ENCODE results near the gene EMX1. TPM values are rescaled to one million over a fixed set of nuclear protein-coding genes. Genes with fewer than 3 reads are reported as not detected.
A peak's percentile ranks its signal among the peaks of the same experiment; 100 is the strongest.

Gene EMX1
- total RNA-seq, 1 donor, result under 0.01 TPM

DNA sequence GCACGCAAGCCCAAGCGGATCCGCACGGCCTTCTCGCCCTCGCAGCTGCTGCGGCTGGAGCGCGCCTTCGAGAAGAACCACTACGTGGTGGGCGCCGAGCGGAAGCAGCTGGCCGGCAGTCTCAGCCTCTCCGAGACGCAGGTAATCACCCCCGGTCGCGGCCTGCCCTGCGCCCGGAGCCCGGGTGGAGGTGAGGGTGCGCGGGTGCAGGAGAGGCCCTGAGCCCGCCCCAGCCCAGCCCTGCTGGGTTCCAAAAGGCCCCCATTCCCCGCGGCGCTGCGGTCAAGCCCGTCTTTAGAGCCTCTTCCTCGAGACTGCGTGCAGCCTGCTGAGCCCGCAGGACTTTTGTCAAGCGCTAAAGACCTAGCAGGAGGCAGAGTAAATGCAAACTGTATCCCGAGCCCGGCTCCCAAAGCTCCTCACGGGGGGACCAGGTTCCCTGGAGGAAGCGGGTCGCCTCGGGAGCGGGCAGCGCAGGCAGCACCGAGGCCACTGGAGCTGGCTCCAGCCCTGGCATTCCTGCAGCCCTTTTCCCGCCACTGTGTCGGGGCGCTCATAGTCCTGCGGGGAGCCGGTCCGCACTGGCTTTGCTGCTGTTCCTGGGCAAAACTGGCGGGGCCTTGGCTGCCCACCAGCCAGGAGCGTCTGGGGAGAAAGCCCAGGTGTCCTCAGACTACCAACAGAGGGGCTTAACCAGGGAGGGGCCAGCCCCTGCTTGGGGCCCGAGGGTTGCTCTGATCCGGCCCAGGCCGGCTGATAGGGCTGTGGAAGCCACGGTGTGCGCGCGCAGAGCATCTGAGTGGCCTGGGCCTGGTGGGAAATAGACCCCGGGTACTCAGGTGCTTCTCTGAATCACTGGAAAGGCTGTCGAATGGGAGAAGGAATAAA is 7.3 kb downstream of the EMX1 start:
- DNase-seq (ENCODE audit: low read depth in 2 of 3, low spot score in 2 of 3), result peak in 1 of 3 donors; percentile 62

DNA sequence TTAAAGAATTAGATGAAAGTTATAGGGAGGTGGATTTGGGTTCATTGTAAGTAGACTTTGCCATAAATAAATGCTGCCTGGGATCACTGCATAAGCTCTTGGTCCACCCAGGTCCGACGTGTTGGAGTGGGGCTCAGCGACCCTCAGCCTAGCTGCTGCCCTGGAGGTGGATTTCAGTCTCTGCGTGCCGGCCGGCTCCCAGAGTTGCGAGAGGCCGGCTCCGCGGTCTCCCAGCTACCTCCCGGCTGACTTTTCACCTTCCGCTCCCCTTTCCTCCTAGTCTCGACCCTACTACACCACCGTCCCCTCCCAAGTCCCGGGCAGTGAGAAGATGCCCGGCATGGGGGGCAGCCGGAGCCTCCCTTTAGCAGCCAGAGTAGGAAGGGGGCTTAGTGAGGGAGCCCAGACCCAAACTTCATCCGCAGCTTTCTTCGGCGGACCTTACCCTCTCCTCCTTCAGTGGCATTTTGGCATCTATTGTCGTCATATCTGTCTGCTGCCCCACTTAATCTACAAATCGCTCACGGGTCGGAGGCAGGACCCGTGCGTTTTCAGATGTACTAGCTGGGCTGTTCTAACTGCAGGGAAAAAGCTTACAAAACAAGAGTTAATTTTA is 8.1 kb downstream of the EMX1 start:
- DNase-seq (ENCODE audit: low read depth in 2 of 3, low spot score in 2 of 3), result no peak

DNA sequence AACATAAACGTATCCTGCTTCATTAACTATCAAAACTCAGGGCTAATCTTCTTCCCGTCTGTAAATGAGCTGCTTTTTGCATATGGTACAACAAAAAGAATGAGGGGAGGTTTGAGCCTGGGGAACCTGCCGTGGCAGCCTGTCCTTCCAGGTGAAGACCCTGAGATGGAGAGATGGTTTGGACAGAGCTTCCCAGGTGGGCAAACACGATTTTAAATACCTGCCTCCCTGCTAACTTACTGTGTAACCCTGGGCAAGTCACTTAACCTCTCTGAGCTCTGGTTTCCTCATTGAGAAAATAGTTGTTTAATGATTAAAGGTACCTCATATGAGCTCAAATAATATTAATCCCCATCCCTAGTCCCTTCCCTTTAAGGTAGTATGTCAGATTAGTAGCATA is 9.0 kb downstream of the EMX1 start:
- no peak for DNase-seq (ENCODE audit: low read depth in 2 of 3, low spot score in 2 of 3)

DNA sequence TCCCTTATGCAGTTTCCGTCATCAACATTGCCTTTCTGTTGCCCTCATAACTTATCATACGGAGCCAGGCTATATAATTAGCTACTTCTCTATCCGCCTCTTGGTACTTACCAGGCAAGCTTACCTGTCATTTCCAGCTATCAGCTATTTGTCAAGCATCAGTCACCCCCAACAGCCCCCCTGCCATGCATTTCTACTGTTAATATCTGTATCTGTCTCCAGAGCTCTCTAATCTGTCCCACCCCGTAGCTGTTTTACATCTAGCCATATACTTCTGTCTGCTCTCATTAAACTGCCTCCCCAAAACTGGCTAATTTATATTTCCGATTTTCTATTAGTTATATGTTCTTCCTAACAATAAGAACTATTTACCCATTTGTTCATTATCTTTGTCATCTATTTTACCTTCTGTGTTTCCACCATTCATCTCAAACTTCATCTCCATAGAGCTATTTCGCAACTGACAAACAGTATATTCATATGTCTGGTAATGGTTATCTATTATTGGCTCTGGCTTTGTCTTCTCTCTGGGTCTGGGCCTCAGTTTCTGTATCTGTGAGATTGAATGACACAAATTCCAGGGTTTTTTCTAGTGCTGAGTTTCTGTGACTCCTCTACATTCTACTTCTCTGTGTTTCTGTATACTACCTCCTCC is 9.6 kb downstream of the EMX1 start:
- DNase-seq (ENCODE audit: low read depth in 2 of 3, low spot score in 2 of 3), result no peak

DNA sequence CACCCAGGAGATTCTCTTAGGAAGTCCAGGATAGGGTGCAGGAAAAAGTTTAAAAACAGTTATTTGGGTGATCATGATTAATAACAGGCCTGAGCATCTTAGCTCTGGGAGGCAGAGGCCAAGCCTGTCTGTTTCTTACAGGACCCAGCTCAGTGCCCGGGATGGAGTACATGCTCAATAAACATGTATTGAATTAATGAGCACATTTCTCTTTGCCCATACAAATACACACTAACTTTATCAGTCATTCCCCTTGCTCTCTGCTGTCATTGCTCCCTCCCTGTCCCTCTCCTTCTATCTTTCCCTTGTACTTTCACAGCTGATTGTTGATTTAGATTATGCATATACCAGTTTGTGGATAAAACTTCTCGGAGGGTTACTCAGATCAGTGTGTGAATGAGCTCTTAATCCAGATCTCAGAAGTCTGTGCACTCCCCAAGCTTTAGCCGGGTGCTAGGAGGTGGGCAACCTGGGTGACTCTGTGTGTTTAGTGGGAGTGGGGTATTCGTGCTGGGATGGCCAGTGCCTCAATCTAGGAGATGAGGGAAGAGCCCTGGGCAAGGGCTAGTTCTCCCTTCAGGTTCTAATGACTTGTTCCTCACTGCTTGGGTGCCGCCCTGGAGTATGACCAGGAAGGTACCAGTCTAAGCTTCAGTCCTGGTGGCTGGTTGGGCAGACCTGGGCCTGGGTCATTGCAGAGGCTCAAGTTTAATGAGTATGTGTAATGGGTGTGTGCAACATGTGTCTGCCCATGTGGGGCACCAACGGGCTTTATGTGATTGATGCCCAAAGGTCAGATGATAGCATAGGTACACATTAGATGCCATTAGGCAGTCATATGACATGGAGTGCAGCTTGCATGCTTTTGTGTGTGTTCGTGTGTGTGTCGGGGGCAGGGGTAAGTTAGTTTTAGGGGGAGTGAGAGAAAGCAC is 10.6 kb downstream of the EMX1 start:
- no peak for DNase-seq (ENCODE audit: low read depth in 2 of 3, low spot score in 2 of 3)

DNA sequence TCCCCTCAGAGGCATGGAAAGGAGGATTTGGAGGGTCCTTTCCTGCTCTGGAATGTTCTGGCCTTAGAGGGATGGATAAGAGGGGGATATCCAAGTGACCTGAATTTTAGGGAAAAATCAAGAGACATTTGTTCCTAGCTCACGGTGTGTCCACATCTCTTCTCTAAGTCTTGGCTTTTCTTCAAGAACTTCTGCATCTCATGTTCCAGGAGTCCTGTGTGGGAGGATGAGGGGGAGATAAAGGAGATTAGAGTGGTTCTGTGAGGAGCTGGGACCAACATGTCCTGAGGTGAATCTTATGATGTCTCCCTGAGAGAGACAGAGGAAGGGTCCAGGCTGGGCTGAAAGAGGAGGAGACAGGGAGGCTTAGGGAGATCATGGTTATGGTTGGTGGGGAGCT is 11.7 kb downstream of the EMX1 start:
- no peak for DNase-seq (ENCODE audit: low read depth in 2 of 3, low spot score in 2 of 3)

DNA sequence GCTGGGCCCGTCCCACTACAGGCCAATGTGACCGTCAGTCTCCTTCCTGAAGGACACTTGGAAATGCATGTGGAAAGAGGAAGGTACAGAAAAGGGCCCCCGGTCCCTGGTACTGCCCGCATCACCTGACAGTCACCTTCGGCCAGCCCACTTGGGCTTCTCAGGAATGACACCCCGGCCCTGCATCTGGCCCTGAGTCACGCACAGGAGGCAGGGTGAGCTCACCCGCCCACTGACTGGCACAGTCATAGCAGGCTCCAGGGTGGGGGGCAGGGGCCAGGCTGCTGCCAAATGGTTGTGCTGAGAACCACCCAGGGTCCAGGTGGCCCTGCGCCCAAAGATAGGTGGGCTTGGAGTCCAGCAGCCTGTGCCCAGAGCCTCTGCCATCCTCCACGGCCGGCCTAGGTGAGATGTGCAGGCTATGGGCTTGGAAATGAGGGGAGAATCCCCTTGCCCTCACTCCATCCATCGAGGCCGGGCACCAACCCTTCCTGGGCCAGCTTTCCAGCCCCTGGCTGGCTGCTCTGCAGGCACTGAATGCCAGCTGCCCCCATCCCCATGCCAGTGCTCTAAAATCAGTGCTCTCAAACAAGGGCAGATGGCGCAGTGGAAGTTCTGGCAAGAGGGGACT is 14.1 kb downstream of the EMX1 start:
- no peak for DNase-seq (ENCODE audit: low read depth in 2 of 3, low spot score in 2 of 3)

DNA sequence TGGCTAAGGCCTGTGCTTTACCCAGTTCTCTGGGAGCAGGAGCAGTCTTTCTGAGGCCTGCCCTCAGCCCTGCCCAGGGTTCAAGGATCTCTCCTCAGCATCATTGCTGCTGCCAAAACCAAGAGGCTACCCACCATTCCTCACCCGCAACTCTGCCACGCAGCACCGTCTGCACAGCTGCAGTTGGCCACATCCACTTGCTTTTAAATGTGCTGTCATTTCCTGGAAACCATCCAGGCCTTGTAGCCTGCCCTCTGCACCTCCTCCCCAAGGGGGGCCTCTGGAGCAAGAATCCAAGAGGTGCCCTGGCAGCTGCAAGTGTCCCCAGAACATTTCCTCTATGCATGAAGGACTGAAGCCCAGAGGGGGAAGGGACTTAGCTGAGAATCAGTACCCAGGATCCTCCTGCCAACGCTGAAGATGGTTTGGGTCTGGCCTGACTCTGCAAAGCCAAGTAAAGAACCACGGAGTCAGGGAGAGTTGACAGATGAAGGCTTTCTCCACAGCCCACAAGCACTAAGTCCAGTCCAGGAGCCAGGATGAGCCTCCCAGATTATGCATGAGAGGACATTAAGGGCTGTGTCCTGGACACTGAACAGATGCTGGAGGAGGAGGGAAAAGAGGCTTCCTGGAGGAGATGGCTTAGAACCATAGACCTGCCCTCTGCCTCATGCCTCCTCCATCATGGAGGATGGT is 14.9 kb downstream of the EMX1 start:
- DNase-seq (ENCODE audit: low read depth in 2 of 3, low spot score in 2 of 3), result peak in 1 of 3 donors; percentile 42

DNA sequence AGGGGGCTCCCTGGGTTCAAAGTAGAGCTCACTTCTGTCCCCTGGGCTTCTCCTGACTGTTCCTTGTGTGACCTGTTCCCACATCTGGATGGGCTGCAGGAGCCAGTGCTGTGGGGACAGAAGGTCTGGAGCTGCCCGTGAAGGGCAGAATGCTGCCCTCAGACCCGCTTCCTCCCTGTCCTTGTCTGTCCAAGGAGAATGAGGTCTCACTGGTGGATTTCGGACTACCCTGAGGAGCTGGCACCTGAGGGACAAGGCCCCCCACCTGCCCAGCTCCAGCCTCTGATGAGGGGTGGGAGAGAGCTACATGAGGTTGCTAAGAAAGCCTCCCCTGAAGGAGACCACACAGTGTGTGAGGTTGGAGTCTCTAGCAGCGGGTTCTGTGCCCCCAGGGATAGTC is 15.5 kb downstream of the EMX1 start:
- no peak for DNase-seq (ENCODE audit: low read depth in 2 of 3, low spot score in 2 of 3)

DNA sequence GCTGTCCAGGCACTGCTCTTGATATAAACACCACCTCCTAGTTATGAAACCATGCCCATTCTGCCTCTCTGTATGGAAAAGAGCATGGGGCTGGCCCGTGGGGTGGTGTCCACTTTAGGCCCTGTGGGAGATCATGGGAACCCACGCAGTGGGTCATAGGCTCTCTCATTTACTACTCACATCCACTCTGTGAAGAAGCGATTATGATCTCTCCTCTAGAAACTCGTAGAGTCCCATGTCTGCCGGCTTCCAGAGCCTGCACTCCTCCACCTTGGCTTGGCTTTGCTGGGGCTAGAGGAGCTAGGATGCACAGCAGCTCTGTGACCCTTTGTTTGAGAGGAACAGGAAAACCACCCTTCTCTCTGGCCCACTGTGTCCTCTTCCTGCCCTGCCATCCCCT is 15.9 kb downstream of the EMX1 start:
- no peak for DNase-seq (ENCODE audit: low read depth in 2 of 3, low spot score in 2 of 3)

DNA sequence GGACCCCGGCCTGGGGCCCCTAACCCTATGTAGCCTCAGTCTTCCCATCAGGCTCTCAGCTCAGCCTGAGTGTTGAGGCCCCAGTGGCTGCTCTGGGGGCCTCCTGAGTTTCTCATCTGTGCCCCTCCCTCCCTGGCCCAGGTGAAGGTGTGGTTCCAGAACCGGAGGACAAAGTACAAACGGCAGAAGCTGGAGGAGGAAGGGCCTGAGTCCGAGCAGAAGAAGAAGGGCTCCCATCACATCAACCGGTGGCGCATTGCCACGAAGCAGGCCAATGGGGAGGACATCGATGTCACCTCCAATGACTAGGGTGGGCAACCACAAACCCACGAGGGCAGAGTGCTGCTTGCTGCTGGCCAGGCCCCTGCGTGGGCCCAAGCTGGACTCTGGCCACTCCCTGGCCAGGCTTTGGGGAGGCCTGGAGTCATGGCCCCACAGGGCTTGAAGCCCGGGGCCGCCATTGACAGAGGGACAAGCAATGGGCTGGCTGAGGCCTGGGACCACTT is 16.4 kb downstream of the EMX1 start:
- no peak for DNase-seq (ENCODE audit: low read depth in 2 of 3, low spot score in 2 of 3)

DNA sequence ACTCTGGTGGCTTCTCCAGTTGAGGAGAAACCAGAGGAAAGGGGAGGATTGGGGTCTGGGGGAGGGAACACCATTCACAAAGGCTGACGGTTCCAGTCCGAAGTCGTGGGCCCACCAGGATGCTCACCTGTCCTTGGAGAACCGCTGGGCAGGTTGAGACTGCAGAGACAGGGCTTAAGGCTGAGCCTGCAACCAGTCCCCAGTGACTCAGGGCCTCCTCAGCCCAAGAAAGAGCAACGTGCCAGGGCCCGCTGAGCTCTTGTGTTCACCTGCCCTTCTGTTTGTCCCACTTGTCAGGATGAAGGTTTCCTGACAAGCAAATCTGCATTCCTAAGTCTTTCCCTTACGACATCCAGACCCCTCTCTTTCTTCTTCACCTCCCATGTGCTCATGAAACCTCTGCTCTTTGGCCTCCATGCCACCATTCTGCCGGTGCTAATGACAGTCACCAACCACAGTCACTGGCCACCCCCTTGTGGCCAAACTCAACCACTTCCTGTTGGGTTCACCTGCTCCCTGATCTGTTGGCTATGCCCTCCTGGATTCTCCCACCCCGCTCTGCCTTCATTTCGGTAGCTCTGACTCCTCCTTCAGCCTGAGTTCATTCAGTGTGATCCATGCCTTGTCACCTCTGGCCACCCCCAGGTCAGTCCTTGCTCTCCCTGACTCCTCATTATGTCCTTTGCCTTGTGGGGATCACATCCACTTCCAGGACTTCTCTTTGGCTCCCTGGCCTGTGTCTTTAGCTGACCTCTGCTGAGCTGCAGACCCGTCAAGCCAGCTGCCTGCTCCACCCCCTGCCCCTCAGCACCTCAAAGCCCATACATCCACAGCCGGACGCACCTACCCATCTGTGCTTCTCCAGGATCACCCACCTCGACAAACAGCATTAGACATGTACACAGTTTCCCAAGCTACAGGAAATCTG is 17.6 kb downstream of the EMX1 start:
- DNase-seq (ENCODE audit: low read depth in 2 of 3, low spot score in 2 of 3), result no peak

DNA sequence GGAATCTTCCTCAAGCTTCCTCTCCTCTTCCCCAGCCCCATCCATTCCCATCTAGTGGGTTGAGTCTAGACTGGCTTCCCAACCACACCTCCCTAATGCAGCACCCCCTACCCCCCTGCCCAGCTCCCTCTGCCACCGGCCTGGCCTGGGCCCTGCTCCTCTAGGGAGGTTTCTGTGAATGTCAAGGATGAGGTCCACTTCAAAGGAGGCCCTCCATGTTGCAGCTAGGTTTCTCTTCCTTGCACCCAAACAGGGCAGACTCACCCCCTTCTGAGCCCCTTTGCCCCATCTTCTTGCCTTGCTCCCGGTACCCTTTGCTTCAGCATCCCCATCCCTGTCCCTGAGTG is 18.3 kb downstream of the EMX1 start:
- no peak for DNase-seq (ENCODE audit: low read depth in 2 of 3, low spot score in 2 of 3)

DNA sequence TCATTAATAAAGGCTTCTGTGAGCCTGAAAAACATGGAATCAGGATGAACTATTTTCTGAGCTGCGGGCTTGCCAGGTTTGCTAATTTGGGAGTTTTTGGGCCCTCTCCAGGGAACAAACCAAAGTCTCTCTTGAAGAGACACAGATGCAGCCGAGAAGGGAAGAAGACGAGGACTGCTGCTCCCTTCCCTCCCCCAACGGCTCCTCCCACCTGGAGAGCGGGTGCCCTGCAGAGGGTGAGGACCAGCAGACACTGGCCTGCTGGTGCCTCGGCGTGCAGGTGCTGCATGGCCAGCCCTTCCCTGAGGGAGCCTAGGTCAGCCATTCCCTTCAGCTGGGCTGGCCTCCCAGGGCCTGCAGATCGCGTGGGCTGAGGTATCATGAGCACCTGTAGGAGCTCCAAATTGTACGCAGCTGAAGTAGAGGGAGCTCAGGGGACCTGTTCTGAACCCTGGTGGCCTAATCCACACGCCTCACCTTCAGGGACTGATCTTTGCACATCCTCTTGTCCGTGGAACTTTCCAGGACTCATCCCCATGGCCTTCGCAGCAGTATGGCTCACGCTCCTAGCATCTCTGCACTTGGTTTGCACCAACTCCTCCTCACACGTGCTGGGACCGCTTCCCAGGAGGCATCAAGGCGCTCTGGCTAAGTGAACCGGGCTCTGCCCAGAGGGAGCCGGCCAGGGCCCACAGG is 19.5 kb downstream of the EMX1 start:
- no peak for DNase-seq (ENCODE audit: low read depth in 2 of 3, low spot score in 2 of 3)

DNA sequence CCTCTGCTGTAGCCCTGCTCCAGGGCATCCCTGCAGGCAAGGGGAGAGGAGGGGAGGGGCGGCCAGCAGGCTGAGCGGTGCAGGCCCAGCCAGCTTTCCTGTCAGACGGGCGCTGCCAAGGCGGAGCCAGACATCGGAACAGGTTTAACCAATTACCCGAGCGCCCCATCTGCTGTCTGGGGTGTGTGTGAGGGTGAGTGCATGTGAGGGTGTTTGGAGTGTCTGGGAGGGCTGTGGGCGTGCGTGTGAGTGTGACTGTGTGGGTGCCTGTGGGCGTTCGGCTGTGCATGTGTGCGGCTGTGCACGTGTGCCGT is 20.0 kb downstream of the EMX1 start:
- DNase-seq (ENCODE audit: low read depth in 2 of 3, low spot score in 2 of 3), result no peak

DNA sequence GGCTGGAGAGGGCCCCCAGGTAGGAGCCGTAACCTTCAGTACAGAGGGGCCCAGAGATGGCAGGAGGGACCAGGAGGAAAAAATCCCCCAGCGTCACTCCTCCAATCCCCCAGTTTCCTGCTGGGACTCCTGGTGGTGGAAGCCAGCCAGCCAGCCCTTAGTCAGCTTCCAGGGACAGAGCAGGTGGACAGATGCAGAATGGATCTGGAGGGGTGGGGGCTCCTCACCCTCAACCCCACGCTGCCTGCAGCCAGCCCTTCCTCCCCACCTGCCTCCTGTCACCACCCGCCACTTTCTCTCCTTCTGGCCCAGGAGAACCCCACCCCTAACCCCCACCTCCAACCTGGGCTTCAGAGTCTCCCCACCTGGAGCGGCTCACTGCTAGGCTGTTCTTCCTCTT is 21.1 kb downstream of the EMX1 start:
- DNase-seq (ENCODE audit: low read depth in 2 of 3, low spot score in 2 of 3), result no peak

DNA sequence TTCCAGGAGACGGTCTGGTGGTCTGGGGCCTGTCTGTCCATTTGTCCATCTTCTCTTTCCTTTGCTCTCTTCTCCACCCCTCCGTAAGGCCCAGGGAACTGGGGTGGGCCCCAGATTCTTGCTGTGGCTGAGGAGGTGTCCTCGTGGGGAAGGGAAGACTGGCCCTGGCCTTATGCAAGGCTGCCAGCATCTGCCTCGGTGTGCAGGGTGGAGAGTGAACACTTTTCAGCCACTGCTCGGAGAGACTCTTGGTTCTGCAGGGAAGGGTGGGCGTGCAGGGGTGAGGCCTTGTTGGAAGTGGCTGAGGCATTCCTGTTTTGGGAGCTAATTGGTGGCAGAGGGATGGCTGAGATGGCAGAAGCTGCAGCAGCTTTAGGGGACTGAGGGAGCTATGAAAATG is 23.0 kb downstream of the EMX1 start:
- no peak for DNase-seq (ENCODE audit: low read depth in 2 of 3, low spot score in 2 of 3)

DNA sequence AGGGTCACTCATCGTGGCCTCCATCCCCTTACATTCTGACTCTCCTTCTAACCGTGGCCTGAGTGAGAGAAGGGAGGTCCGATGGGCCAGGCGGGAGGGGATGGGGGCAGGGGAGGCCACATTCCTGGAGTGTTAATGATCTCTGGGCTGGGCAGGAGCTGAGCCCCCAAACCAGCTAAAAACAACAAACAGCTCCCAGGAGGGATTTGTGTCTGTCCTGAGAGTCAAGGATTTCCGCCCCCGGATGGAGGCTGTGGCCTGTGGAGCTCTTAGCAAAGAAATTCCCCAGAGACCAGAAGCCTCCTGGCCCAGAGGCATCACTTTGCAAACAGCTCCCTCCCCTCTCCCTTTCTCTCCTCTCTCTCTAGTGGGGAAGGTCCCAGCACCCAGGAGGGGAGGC is 23.5 kb downstream of the EMX1 start:
- DNase-seq (ENCODE audit: low read depth in 2 of 3, low spot score in 2 of 3), result no peak

Data from hematopoietic multipotent progenitor cell (in vitro differentiated cells).